Ammon's horn (tissue), 1 donor: ENCODE results near the gene WFS1.
A peak's percentile ranks its signal among the peaks of the same experiment; 100 is the strongest.

ENCODE experiments used
- DNase-seq: peaks from one replicate; pipeline ENCODE4 v3.0.0-alpha.2; 2016; ENCODE audit warnings: low spot score

Gene WFS1

GRCh38 chr4:6262176-6262575 lies 7.5 kb upstream of the WFS1 start:
- DNase-seq, result no peak

GRCh38 chr4:6262847-6263487 lies 6.7 kb upstream of the WFS1 start:
- DNase-seq, result no peak

DNA sequence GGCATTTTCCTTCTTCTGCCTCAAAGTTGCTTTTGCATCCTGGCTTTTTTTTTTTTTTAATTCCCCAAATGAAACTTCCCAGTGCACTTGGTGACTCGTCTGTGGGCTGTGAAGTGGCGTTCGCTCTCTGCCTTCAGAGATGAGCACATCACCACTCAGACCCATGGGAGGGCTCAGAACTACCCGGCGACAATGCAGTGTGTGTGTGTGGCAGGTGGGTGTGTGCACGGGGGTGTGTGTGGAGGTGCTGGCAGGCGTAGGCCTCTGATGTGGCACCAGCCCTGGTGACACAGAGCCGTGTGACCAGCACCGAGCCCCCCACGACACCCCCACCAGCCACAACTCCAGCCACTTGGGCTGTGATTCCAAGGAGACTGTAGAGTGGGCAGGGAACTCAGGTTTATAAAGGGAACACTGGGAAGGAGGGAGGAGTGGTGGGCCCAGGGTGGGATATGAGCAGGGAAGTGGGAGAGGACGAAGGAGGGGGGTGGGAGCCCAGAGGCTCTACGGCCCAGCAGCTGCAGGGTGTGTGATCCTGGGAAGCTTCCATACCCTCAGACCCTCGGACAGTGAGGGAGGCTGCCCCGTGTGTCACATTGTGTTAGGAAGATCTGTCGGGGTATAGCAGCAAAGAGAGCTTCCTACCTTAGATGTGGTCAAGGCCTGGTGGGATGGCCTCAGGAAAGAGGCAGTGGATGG lies 6.0 kb upstream of the WFS1 start:
- no peak for DNase-seq

DNA sequence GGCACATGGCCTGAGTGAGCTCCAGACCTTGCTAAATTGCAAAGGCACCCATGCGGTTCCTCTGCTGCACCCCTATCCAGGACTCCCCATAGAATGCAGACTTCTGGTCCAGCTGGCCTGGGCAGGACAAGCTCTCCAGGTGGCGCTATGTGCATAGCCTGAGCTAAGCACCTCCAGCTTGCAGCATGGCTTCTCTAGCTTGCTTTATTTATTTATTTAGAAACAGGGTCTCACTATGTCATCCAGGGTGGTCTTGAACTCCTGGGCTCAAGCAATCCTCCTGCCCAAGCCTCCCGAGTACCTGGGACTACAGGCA lies 5.5 kb upstream of the WFS1 start:
- no peak for DNase-seq

DNA sequence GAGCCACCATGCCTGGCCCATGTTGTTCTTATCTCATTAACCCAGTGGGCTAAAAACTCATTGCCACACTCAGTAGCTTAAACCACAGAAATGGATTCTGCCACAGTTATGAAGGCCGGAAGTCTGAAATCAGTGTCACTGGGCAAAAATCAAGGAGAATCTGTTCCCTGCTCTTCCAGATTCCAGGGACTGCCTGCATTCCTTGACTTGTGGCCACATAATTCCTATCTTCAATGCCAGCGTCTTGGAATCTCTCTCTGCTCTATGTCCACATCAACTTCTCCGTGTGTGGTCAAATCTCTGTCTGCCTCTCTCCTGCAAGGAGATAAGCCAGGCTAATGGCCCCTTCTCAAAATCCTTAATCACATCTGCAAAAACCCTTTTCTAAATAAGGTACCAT lies 4.1 kb upstream of the WFS1 start:
- no peak for DNase-seq

GRCh38 chr4:6267573-6267972 lies 2.1 kb upstream of the WFS1 start:
- no peak for DNase-seq

DNA sequence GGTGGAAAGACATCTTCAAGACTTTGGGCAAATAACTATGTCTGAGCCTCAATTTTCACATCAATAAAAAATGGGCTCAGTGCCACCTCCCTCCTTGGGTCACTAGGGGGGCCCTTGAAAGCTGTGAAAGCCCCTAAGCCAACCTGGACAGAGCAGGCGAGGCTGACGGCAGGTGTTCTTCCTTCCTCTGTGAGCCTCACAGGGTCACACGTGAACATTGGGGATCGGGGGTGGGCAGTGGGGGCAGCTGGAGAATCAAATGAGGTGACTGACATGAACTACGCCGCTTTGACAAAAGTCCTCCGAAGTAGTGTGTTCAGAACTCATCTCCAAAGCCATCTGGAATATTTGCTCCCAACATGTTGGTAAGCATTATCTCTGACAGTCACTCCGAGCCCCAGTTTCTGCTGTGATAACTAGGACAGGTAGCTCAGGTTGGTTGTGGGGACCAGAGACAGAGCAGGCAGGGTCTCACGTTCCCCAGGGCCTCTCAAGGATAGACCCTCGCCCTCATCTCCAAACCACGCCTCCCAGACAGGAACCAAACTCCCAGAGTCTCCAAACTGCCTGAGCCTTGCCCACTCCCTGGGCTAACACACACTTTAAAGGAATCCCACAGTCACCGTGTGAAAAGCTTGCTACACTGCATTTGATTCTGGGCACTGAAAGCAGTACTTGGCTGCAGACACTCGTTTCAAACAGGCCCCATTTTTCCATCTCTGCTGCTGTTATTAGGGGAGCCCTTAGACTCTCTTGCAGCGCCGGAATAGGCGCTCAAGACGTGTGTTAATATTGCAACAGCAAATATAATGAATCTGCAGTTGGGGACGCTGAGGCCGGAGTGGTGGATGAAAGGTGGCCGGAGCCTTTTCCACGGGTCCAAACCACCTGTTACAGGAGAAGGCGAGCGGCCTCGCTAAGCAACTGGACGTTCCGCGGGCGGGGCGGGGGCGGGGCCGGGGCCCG lies 717 bp upstream of the WFS1 start:
- DNase-seq, result peak; percentile 64

DNA sequence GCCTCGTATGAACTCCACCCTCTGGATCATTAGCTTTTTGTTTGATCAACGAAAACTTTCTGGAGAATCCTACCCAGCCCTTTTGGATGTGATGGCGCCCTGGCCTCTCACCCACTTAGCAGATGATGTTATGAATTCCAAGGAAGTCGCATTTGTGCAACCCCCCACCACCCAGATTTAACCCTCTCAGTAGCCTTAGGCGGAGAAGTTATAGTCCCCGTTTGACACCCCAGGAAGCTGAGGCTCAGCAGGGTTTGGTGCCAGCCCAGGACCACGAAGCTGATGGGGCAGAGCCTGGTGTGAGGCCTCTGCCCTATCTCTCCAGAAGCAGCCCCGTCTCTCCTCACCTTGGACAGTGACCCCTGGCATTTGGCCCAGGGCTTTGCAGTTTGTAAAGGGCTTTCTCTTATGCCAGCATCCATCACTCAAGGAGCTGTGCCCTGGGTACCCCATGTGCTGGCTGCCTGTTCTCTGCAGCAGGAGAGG lies 1.0 kb downstream of the WFS1 start:
- no peak for DNase-seq

- DNase-seq, result no peak
These were observed 1.6 kb downstream of the WFS1 start for GRCh38 chr4:6271206-6271605.

DNA sequence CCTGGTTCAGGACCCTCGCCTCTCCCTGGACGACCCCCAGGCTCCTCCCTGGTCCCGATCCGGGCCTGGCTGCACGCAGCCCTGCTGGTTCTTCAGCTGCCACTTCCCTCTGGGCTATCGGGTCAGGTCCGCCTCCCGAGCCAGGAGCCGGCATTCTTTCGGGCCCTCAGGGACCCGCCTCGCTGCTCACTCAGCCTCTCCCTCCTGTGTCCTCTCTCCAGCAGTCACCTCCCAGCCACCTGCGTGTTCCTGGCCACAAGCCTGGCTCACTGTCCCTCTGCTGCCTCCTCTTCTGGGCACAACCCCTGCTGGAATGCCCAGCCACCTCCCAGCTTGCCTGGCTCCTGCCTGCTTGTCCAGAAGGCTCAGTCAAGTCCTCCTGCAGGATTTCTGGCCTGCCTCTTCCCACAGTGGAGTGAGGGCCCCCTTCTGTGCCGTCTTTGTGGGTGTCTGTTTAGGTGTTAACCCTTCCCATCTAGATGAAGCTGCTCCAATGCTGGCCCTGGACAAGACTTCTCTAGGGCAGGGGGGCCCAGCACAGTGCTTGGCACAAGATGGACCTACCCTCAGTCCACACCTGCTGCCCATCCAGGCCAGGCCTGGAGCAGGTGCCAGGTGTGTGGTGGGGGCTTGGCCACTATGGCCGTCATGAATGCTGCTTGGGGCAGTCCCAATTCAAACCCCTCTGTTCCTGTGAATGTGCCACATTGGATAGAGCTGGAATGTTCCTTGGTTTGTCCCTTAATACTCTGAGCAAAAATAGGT lies 2.2 kb downstream of the WFS1 start:
- no peak for DNase-seq

DNA sequence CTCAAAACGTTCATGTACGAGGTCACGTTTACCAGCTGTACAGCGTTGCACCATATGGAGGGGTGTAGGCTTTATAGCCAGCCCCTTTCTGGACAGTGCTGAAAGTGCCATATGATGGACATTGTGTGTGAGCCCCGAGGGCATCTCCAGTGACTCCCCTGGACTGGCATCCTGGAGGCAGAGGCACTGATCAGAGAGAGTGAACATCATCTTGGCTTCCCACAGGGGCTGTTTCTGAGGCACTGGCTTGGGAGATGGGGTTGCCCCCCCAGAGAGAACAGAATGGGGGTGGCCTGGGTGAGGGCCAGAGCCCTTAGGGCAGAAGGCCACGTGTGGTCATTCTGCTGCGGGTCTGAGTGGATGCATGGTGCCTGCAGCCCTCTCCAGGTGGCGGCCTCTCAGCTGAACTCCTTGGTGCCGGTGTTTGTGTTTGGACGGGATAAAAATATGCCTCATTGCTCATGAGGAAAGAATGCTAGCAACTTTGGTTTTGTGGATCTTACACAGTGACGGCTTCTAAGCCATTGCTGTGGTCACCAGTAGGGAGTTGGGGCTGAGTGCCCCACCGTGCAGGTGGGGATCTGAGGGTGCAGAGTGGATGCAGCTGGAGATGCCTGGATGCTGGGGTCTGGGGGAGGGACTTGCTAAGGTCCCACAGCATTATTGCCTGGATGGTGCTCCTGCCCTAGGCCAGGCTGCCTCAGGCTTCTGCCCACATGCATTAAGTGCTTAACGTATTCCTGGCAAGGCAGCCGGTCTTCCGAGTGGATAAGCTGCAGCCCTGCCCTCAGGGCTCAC lies 3.4 kb downstream of the WFS1 start:
- DNase-seq, result no peak

DNA sequence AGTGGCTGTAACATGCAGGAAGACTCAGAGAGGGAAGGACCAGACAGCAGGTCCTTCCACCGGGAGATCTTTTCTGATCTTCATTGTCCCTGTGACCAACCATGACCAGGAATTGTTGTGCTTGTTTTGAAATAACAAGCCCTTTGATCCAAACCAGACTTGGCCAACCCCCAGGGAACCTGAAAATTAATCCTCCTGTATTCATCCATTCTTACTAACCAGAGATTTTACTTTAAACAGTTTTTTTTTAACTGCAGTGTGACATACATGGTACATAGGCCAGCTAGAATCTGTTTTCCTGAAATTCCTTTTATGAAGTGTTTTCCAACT lies 4.0 kb downstream of the WFS1 start:
- DNase-seq, result no peak

- DNase-seq, result no peak
These were observed 5.7 kb downstream of the WFS1 start for GRCh38 chr4:6275351-6275750.

- peak; percentile 54 for DNase-seq
These were observed 6.5 kb downstream of the WFS1 start for GRCh38 chr4:6275898-6276806.

GRCh38 chr4:6277139-6277802 lies 7.6 kb downstream of the WFS1 start:
- no peak for DNase-seq

DNA sequence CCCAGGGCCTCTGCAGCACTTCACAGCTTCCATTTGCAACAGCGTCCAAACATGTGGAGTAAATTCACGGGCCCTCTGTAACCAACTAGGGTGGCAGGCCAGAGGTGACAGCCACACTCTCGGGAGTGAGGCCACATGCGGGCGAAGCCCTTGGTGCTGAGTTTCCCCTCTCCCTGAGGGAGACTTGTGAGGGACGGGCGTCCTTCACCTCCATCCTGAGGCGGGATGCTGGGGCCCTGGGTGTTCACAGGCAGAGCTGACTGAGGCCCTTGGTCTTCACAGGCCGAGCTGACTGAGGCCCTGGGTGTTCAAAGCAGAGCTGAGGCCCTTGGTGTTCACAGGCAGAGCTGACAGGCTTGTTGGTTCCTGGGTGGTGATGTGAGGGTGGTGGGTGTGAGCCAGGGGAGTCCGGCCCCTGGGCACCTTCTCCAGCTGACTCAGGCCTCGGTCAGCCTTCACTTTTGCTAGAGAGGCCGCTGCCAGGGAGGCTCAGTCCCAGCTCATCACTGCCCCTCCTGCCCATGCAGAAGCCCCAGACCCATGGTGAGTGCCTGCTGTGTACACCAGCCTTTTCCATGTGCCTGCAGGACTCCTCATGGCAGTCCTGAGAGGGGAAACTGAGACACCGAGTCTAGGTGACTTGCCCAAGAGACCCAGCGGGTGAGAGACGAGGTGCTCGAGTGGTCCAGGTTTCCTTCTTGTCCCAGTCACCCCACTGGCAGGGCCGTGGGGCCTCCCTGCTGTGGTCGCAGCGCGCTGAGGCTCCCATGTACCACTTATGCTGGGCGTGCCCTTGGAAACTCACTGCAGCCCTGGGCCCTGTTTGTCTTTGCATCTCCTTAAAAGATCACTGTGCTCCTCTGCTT lies 8.5 kb downstream of the WFS1 start:
- DNase-seq, result no peak

DNA sequence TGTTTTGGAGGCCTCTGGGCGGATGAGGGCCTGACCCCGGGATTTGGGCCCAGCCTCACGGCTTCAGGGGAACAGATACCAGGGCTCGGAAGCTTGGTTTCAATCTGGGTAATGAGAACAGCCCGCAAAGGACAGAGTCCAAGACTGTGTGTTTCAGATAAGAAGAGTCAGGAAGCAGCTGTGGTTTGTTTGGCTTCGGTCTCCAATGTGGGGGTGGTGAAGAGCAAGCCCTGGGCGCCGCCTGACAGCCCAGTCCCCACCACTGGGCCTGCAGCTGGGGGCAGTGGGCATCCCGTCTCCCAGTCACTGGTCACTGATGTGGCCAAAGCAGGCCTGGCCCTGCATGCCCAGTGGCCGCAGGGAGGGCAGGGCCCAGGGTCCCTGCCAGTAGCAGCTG lies 9.1 kb downstream of the WFS1 start:
- DNase-seq, result no peak

- no peak for DNase-seq
These were observed 10.1 kb downstream of the WFS1 start for GRCh38 chr4:6279582-6280289.
